ENCODE measurements around the gene FRMD1.

DNA sequence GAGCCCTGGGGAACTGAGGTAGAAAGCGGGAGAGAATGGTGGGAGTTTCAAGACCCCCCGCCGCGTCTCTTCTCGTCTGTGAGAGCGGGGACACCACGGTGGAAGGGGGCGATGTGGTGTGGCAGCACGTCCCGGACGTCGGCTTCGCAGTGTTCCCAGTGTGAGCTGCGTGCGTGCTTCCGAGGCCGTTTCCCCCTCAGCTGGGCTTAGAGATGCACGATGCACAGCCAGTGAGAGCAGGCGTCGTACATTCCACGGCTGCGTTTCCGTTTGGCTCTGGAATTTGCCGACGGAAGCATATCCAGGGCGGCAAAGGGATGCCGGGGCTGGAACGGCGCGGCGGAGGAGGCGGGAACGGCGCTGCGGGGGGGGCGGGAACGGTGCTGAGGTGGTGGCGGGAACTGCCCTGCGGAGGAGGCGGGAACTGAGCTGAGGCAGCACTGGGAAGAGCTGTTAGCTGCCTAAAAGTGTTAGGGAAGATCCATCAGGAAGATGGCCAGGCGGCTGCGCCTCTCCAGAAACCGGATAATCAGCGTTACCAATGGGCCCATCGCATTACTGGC is 43.8 kb downstream of the FRMD1 start:
- TF ChIP-seq EZH2 (IDR thresholded peaks at IDR 0.05; ENCODE audit: borderline replicate concordance, low read length) = no peak
- TF ChIP-seq, protein P1, sequence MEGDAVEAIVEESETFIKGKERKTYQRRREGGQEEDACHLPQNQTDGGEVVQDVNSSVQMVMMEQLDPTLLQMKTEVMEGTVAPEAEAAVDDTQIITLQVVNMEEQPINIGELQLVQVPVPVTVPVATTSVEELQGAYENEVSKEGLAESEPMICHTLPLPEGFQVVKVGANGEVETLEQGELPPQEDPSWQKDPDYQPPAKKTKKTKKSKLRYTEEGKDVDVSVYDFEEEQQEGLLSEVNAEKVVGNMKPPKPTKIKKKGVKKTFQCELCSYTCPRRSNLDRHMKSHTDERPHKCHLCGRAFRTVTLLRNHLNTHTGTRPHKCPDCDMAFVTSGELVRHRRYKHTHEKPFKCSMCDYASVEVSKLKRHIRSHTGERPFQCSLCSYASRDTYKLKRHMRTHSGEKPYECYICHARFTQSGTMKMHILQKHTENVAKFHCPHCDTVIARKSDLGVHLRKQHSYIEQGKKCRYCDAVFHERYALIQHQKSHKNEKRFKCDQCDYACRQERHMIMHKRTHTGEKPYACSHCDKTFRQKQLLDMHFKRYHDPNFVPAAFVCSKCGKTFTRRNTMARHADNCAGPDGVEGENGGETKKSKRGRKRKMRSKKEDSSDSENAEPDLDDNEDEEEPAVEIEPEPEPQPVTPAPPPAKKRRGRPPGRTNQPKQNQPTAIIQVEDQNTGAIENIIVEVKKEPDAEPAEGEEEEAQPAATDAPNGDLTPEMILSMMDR (conservative IDR thresholded peaks at IDR 0.05 in 1 of 2, IDR thresholded peaks at IDR 0.05 in 1 of 2; ENCODE audit: extremely low read depth in 1 of 2, insufficient read depth in 1 of 2, low read depth in 1 of 2, low read length in 2 of 2) = no peak

Measured in mammary epithelial cell (primary cell).